K562 (cell line): ENCODE measurements around the gene HRAS. TPM values are rescaled to one million over a fixed set of nuclear protein-coding genes. Genes with fewer than 3 reads are reported as not detected.

ENCODE experiments used
- ATAC-seq: fragments of 200-7000 bp; cut with Tn5 transposase; 3 replicates; pipeline ENCODE4 v1.9.1; 2020; ENCODE audit warnings: moderate library complexity
- BruUV-seq: library from RNA; stranded (reverse); fragments of 400-500 nt; replicated peaks from 2 replicates; lab custom pipeline; 2021; lab: Mats Ljungman, UMichigan
- CTCF ChIA-PET: fragments of 300-600 bp; formaldehyde crosslinking; extraction: SDS; loops from one replicate; lab custom pipeline; 2021; ENCODE audit warnings: low intra/inter-chr PET ratio; lab: Yijun Ruan, JAX
- POLR2A ChIA-PET: fragments of 300-600, 350-650 bp; sonication (Branson Sonifier 250); formaldehyde crosslinking; extraction: SDS; loops from one replicate; lab custom pipeline; 2021; ENCODE audit warnings: antibody characterized with exemption, inconsistent platforms; lab: Yijun Ruan, JAX
- DNase-seq, 4 experiments: peaks; one replicate each; pipeline versions ENCODE4 v3.0.0 to v3.0.0-alpha.2; 2011 to 2018; ENCODE audit warnings: low spot score in 3 of 4, mixed read lengths in 3 of 4; ENCODE audit errors: extremely low read depth in 1 of 4
- FAIRE-seq: peaks from 2 replicates; lab custom pipeline; 2011; peaks lifted over from hg19 to GRCh38; lab: Jason Lieb, UNC
- H2AFZ ChIP-seq: 2 replicates; pipeline ENCODE4 v1.6.0; 2011; ENCODE audit warnings: low read depth, low read length, control low read depth, inconsistent platforms
- H3K27ac ChIP-seq: fragments of 200-600 bp; 3 replicates; pipeline ENCODE4 v1.8.0; 2011; ENCODE audit warnings: low read depth, mild to moderate bottlenecking, control low read depth, inconsistent platforms, low read length, moderate library complexity, mixed read lengths; ENCODE audit errors: extremely low read depth
- H3K27me3 ChIP-seq, 2 experiments: fragments of 300-600 bp in 1 of 2; 2 replicates in 1 of 2; 3 replicates in 1 of 2; pipeline versions ENCODE4 v1.6.0 to v1.8.0; 2011; ENCODE audit warnings: inconsistent platforms in 2 of 2, low read length in 2 of 2, mild to moderate bottlenecking in 1 of 2, mixed read lengths in 1 of 2, moderate library complexity in 1 of 2; ENCODE audit not compliant: control insufficient read depth in 2 of 2, insufficient read depth in 2 of 2
- H3K36me3 ChIP-seq: fragments of 300-600 bp; 3 replicates; pipeline ENCODE4 v1.8.0; 2011; ENCODE audit warnings: mild to moderate bottlenecking, low read length, inconsistent platforms; ENCODE audit not compliant: control insufficient read depth, insufficient read depth
- H3K4me1 ChIP-seq, 2 experiments: fragments of 200-600 bp in 1 of 2; replicated peaks in 1 of 2; 2 replicates in 1 of 2; 3 replicates in 1 of 2; pipeline versions ENCODE4 v1.5.1 to v1.8.0; 2011; ENCODE audit warnings: inconsistent platforms in 2 of 2, low read length in 2 of 2, mild to moderate bottlenecking in 1 of 2, mixed read lengths in 1 of 2, moderate library complexity in 1 of 2; ENCODE audit not compliant: control insufficient read depth in 2 of 2, insufficient read depth in 2 of 2
- H3K4me2 ChIP-seq: 2 replicates; pipeline ENCODE4 v1.6.1; 2011; ENCODE audit warnings: low read length, control low read depth, inconsistent platforms, mixed read lengths; ENCODE audit not compliant: insufficient read depth
- H3K4me3 ChIP-seq: fragments of 200-600 bp; sonication (generic), shearing (Covaris generic); 2 replicates; pipeline ENCODE4 v1.5.1; 2016; ENCODE audit warnings: control low read depth, inconsistent platforms
- H3K79me2 ChIP-seq: fragments of 200-600 bp; 3 replicates; pipeline ENCODE4 v1.8.0; 2011; ENCODE audit warnings: low read length, inconsistent platforms; ENCODE audit not compliant: control insufficient read depth, insufficient read depth
- H3K9ac ChIP-seq, 2 experiments: 2 replicates each; pipeline versions ENCODE4 v1.6.0 to v1.6.1; 2011; ENCODE audit warnings: low read depth in 2 of 2, low read length in 2 of 2, control low read depth in 1 of 2, inconsistent platforms in 1 of 2, mild to moderate bottlenecking in 1 of 2, mixed read lengths in 1 of 2; ENCODE audit not compliant: insufficient read depth in 1 of 2
- H3K9me1 ChIP-seq: one replicate; pipeline ENCODE4 v1.6.0; 2011; ENCODE audit warnings: inconsistent platforms, mild to moderate bottlenecking, low read length, moderate library complexity; ENCODE audit not compliant: control insufficient read depth, insufficient read depth
- H3K9me3 ChIP-seq: replicated peaks from 2 replicates; pipeline ENCODE4 v1.5.1; 2011; ENCODE audit warnings: low read depth, low read length, inconsistent platforms; ENCODE audit not compliant: control insufficient read depth, insufficient read depth
- H4K20me1 ChIP-seq: replicated peaks from 2 replicates; pipeline ENCODE4 v1.6.1; 2011; ENCODE audit warnings: low read length, inconsistent platforms, mixed read lengths; ENCODE audit not compliant: control insufficient read depth, insufficient read depth
- ARID1B ChIP-seq: fragments of 450-650 bp; IDR thresholded peaks from 2 replicates; pipeline ENCODE4 v1.6.1; 2016; ENCODE audit warnings: antibody characterized with exemption, mild to moderate bottlenecking, inconsistent platforms
- CBFA2T3 ChIP-seq: fragments of 450-650 bp; IDR thresholded peaks from 2 replicates; pipeline ENCODE4 v1.6.1; 2017
- CREB3 ChIP-seq: fragments of 450-650 bp; conservative IDR thresholded peaks from 2 replicates; pipeline ENCODE4 v1.6.1; 2016; ENCODE audit warnings: missing genetic modification characterization, low read depth, mild to moderate bottlenecking, missing compliant biosample characterization, moderate library complexity
- DMBX1 ChIP-seq: fragments of 250-450 bp; sonication (Bioruptor Pico); IDR thresholded peaks from 2 replicates; pipeline ENCODE4 v1.8.0; 2022; ENCODE audit warnings: inconsistent platforms, mild to moderate bottlenecking, moderate library complexity, borderline replicate concordance
- FOXP4 ChIP-seq: sonication (generic); formaldehyde crosslinking; IDR thresholded peaks from 2 replicates; pipeline ENCODE4 v1.8.0; 2022; ENCODE audit warnings: mild to moderate bottlenecking, missing genetic modification reagents, borderline replicate concordance
- ID3 ChIP-seq, 2 experiments: fragments of 250-450 bp in 1 of 2; fragments of 450-650 bp in 1 of 2; sonication (Bioruptor Pico) in 1 of 2; IDR thresholded peaks; 2 replicates each; pipeline versions ENCODE4 v1.6.1 to v1.8.0; 2016 to 2021; ENCODE audit warnings: mild to moderate bottlenecking in 2 of 2, moderate library complexity in 2 of 2, missing compliant biosample characterization in 1 of 2, missing genetic modification characterization in 1 of 2
- IRF1 ChIP-seq: sonication (generic); formaldehyde crosslinking; IDR thresholded peaks from 2 replicates; pipeline ENCODE4 v1.8.0; 2022; ENCODE audit warnings: missing genetic modification reagents, mild to moderate bottlenecking, borderline replicate concordance
- KDM5B ChIP-seq: fragments of 200-600 bp; sonication (generic); IDR thresholded peaks from 2 replicates; pipeline ENCODE4 v1.6.1; 2012; ENCODE audit warnings: low read depth, mild to moderate bottlenecking, moderate library complexity, low read length, control low read depth, inconsistent platforms; ENCODE audit not compliant: insufficient replicate concordance
- NR3C1 ChIP-seq: sonication (generic); formaldehyde crosslinking; IDR thresholded peaks from 2 replicates; pipeline ENCODE4 v1.8.1; 2022; ENCODE audit warnings: missing genetic modification reagents
- PHB2 ChIP-seq: fragments of 450-650 bp; IDR thresholded peaks from 2 replicates; pipeline ENCODE4 v1.6.1; 2017; ENCODE audit warnings: low read depth
- STAT5B ChIP-seq: fragments of 250-450 bp; sonication (Bioruptor Pico); IDR thresholded peaks from 2 replicates; pipeline ENCODE4 v1.8.0; 2021; ENCODE audit warnings: mild to moderate bottlenecking, inconsistent platforms
- SUPT5H ChIP-seq: fragments of 450-650 bp; IDR thresholded peaks from 2 replicates; pipeline ENCODE4 v1.6.1; 2016
- TRIM28 ChIP-seq: fragments of 450-650 bp; IDR thresholded peaks from 2 replicates; pipeline ENCODE4 v1.6.1; 2017
- YBX1 ChIP-seq: fragments of 450-650 bp; IDR thresholded peaks from 2 replicates; pipeline ENCODE4 v1.7.1; 2016; ENCODE audit warnings: mild to moderate bottlenecking
- ZBTB17 ChIP-seq: fragments of 450-650 bp; formaldehyde crosslinking; IDR thresholded peaks from 2 replicates; pipeline ENCODE4 v1.4.0; 2020; ENCODE audit warnings: mild to moderate bottlenecking
- ZNF280A ChIP-seq: fragments of 450-650 bp; IDR thresholded peaks from 2 replicates; pipeline ENCODE4 v1.6.1; 2018; ENCODE audit warnings: mild to moderate bottlenecking, low read depth; ENCODE audit not compliant: partially characterized antibody
- WGBS: fragments of 100-300 bp; shearing (Covaris generic); methylation state at CpG from one replicate; pipeline ENCODE4 v1.1.6; 2016; ENCODE audit warnings: low coverage, mixed read lengths; ENCODE audit not compliant: insufficient coverage; ENCODE audit errors: missing lambda C conversion rate; 5-methylcytosine and 5-hydroxymethylcytosine counted together
- in situ Hi-C: fragments of 300-500 bp; cut with MboI; formaldehyde crosslinking; loops from 4 replicates; pipeline ENCODE4 v1.15.0; 2018; ENCODE audit warnings: inconsistent platforms, mixed read lengths
- intact Hi-C: fragments of 100-400 bp; cut with micrococcal nuclease; formaldehyde crosslinking; loops from 2 replicates; pipeline ENCODE4 v1.14.2; 2022
- polyA plus RNA-seq, 8 experiments: library from polyadenylated mRNA; depleted of rRNA in 4 of 8; stranded (reverse) in 5 of 8; unstranded in 3 of 8; fragments of >200 nt; fragmentation: Nextera tagmentation in 2 of 8; fragmentation: Illumina TruSeq in 1 of 8; extraction: Ambion mirVana in 2 of 8; extraction: Trizol in 1 of 8; gene quantifications; 2 replicates each; pipeline versions ENCODE4 v1.2.1 to v1.2.3, GENCODE V29; 2011 to 2014; ENCODE audit warnings: inconsistent platforms in 1 of 8, missing spikeins in 1 of 8
- total RNA-seq, 7 experiments: library from RNA; depleted of rRNA in 6 of 7; stranded (reverse); fragments of >200 nt in 6 of 7; fragmentation: Illumina TruSeq in 2 of 7; extraction: Trizol in 2 of 7; gene quantifications; 2 replicates each; pipeline versions ENCODE4 v1.2.1 to v1.2.3, GENCODE V29; 2011 to 2021; ENCODE audit warnings: low replicate concordance in 1 of 7

The HRAS gene
- total and polyA plus RNA-seq, 9 of the 15 experiments (the other 6 are each of a cell fraction or from before 2014, with no cell fraction given), result 2.8 to 73.5 (median 29.6) TPM

- TF ChIP-seq CREB3 (tag) (no peak), CBFA2T3 (no peak)
Measured at GRCh38 chr11:488579-488978, 46.8 kb downstream of the HRAS start (continued).

- H3K4me3 ChIP-seq, result no peak overlapping the region
- in situ Hi-C loops, result no loop called here
- no peak overlapping the region; a peak in 1 of 4 replicates for H3K9ac ChIP-seq
- no peak overlapping the region for H2AFZ ChIP-seq
- 97% methylated on average over 17 of the region's 25 CpGs for WGBS
- DNase-seq, result no peak
- peaks cover 6% of the 10 kb centered on the region for H3K9me3 ChIP-seq
- H3K4me1 ChIP-seq, result peaks cover 0 to 30% of the 10 kb centered on the region in 2 experiments; a peak in 2 of 5 replicates
- H3K36me3 ChIP-seq, result peaks cover 58% of the 10 kb centered on the region; the same call in 2 of the 3 replicates
- H3K27me3 ChIP-seq, result no peaks in the 10 kb centered on the region
- H3K9me1 ChIP-seq, result no peaks in the 10 kb centered on the region
- no peak for ATAC-seq
- H3K4me2 ChIP-seq, result no peak overlapping the region
- peaks cover 16% of the 10 kb centered on the region for H3K79me2 ChIP-seq
- intact Hi-C loops, result no loop called here
- no peak for FAIRE-seq
- no peak overlapping the region for H3K27ac ChIP-seq
- H4K20me1 ChIP-seq, result no peaks in the 10 kb centered on the region
- ChIA-PET CTCF (no interaction called here), POLR2A (no interaction called here)
- BruUV-seq, result no TSS peak
- TF ChIP-seq ZBTB17 (CRISPR knock-in tag), result no peak
- TF ChIP-seq ZNF280A, result no peak
- TF ChIP-seq PHB2, result no peak
- TF ChIP-seq TRIM28, result no peak
- no peak for TF ChIP-seq YBX1
- no peak for TF ChIP-seq FOXP4 (CRISPR knock-in tag)
- TF ChIP-seq NR3C1 (CRISPR knock-in tag), result no peak
- TF ChIP-seq KDM5B, result no peak
- TF ChIP-seq STAT5B (CRISPR knock-in tag), result no peak
- no peak for TF ChIP-seq IRF1 (CRISPR knock-in tag)
- no peak for TF ChIP-seq ARID1B
- TF ChIP-seq ID3 (CRISPR knock-in tag; IDR thresholded peaks at IDR 0.05), result no peak
- no peak for TF ChIP-seq ID3 (tag; IDR thresholded peaks at IDR 0.05)
- no peak for TF ChIP-seq SUPT5H
- TF ChIP-seq DMBX1 (CRISPR knock-in tag), result no peak
Measured at GRCh38 chr11:488062-488461, 47.3 kb downstream of the HRAS start.
